Caco-2 (cell line): Measurements from ENCODE around the gene REEP6. TPM values are rescaled to one million over a fixed set of nuclear protein-coding genes. Genes with fewer than 3 reads are reported as not detected.

Source experiments
- BruUV-seq: library from RNA; stranded (reverse); fragments of 400-500 nt; replicated peaks from 2 replicates; lab custom pipeline; 2021; lab: Mats Ljungman, UMichigan
- CTCF ChIA-PET: fragments of 300-600 bp; sonication (Branson Sonifier 250); formaldehyde crosslinking; loops from one replicate; lab custom pipeline; 2022; ENCODE audit warnings: antibody characterized with exemption; lab: Charles Lee
- POLR2A ChIA-PET: fragments of 300-600 bp; sonication (Branson Sonifier 250); formaldehyde crosslinking; loops from one replicate; lab custom pipeline; 2022; ENCODE audit warnings: antibody characterized with exemption; lab: Charles Lee
- DNase-seq, 2 experiments: peaks; one replicate each; pipeline versions ENCODE4 v3.0.0 to v3.0.0-alpha.2; 2020 to 2022
- H3K27me3 ChIP-seq: replicated peaks from 2 replicates; pipeline ENCODE4 v1.6.0; 2011; ENCODE audit warnings: low read length; ENCODE audit not compliant: control insufficient read depth, insufficient read depth
- H3K36me3 ChIP-seq: 2 replicates; pipeline ENCODE4 v1.5.1; 2011; ENCODE audit warnings: low read length; ENCODE audit not compliant: control insufficient read depth, insufficient read depth
- H3K4me1 ChIP-seq: fragments of 250-450 bp; sonication (Bioruptor Pico); 2 replicates; pipeline ENCODE4 v1.5.1; 2020; ENCODE audit warnings: mild to moderate bottlenecking
- H3K4me3 ChIP-seq: 2 replicates; pipeline ENCODE4 v1.5.1; 2011; ENCODE audit warnings: low read depth, mild to moderate bottlenecking, control low read depth, low read length
- H3K9me3 ChIP-seq: fragments of 250-450 bp; sonication (Bioruptor Pico); 2 replicates; pipeline ENCODE4 v1.5.1; 2020; ENCODE audit warnings: mild to moderate bottlenecking, moderate library complexity
- H3K27ac Mint-ChIP-seq: one replicate; pipeline ENCODE4 v1.8.0; 2022; ENCODE audit warnings: mixed read lengths; ENCODE audit not compliant: unreplicated experiment
- H3K27me3 Mint-ChIP-seq: one replicate; pipeline ENCODE4 v1.8.0; 2022; ENCODE audit warnings: mixed read lengths; ENCODE audit not compliant: insufficient read depth, unreplicated experiment
- H3K36me3 Mint-ChIP-seq: one replicate; pipeline ENCODE4 v1.8.0; 2022; ENCODE audit warnings: mild to moderate bottlenecking, mixed read lengths; ENCODE audit not compliant: insufficient read depth, unreplicated experiment
- H3K4me1 Mint-ChIP-seq: one replicate; pipeline ENCODE4 v1.8.0; 2022; ENCODE audit warnings: low read depth, mixed read lengths; ENCODE audit not compliant: unreplicated experiment
- H3K4me3 Mint-ChIP-seq: one replicate; pipeline ENCODE4 v1.8.0; 2022; ENCODE audit warnings: mild to moderate bottlenecking, moderate library complexity, mixed read lengths; ENCODE audit not compliant: unreplicated experiment
- H3K9me3 Mint-ChIP-seq: one replicate; pipeline ENCODE4 v1.8.0; 2022; ENCODE audit warnings: mixed read lengths; ENCODE audit not compliant: unreplicated experiment
- CTCF ChIP-seq, 2 experiments: fragments of 200-600 bp in 1 of 2; IDR thresholded peaks; 1 replicate in 1 of 2; 2 replicates in 1 of 2; pipeline versions ENCODE4 v1.5.1 to v1.8.0; 2011 to 2022; ENCODE audit warnings: antibody characterized with exemption in 1 of 2, control low read depth in 1 of 2, inconsistent platforms in 1 of 2, low read depth in 1 of 2, low read length in 1 of 2, mild to moderate bottlenecking in 1 of 2, moderate library complexity in 1 of 2; ENCODE audit not compliant: insufficient read depth in 1 of 2, severe bottlenecking in 1 of 2, unreplicated experiment in 1 of 2
- intact Hi-C: fragments of 100-400 bp; cut with micrococcal nuclease; formaldehyde crosslinking; loops from one replicate; pipeline ENCODE4 v1.10.0; 2022; ENCODE audit not compliant: unreplicated experiment
- total RNA-seq: library from RNA; stranded (reverse); gene quantifications from 2 replicates; pipeline ENCODE4 v1.2.3, GENCODE V29; 2022

The REEP6 gene
- total RNA-seq, 1 experiment from 2014 or later: 50.2 TPM

GRCh38 chr19:1522838-1523237 lies 31.9 kb downstream of the REEP6 start:
- ChIA-PET POLR2A (no interaction called here), CTCF (no interaction called here)
- H3K4me3 Mint-ChIP-seq: no peak overlapping the region
- H3K4me1 Mint-ChIP-seq: no peaks in the 10 kb centered on the region
- no peaks in the 10 kb centered on the region for H3K36me3 ChIP-seq
- no peaks in the 10 kb centered on the region for H3K9me3 ChIP-seq
- H3K4me1 ChIP-seq: no peaks in the 10 kb centered on the region
- TF ChIP-seq CTCF (IDR thresholded peaks at IDR 0.05; ENCODE audit: insufficient read depth in 1 of 2, low read depth in 1 of 2, low read length in 1 of 2, severe bottlenecking in 1 of 2, unreplicated experiment in 1 of 2): no peak
- H3K9me3 Mint-ChIP-seq: no peaks in the 10 kb centered on the region
- intact Hi-C loops: no loop called here
- H3K27me3 ChIP-seq: peaks cover 3% of the 10 kb centered on the region
- no peak overlapping the region for H3K27ac Mint-ChIP-seq
- H3K27me3 Mint-ChIP-seq: peaks cover 14% of the 10 kb centered on the region
- H3K36me3 Mint-ChIP-seq: peaks cover 6% of the 10 kb centered on the region
- BruUV-seq: no TSS peak
- no peak for DNase-seq
- H3K4me3 ChIP-seq: no peak overlapping the region

DNA sequence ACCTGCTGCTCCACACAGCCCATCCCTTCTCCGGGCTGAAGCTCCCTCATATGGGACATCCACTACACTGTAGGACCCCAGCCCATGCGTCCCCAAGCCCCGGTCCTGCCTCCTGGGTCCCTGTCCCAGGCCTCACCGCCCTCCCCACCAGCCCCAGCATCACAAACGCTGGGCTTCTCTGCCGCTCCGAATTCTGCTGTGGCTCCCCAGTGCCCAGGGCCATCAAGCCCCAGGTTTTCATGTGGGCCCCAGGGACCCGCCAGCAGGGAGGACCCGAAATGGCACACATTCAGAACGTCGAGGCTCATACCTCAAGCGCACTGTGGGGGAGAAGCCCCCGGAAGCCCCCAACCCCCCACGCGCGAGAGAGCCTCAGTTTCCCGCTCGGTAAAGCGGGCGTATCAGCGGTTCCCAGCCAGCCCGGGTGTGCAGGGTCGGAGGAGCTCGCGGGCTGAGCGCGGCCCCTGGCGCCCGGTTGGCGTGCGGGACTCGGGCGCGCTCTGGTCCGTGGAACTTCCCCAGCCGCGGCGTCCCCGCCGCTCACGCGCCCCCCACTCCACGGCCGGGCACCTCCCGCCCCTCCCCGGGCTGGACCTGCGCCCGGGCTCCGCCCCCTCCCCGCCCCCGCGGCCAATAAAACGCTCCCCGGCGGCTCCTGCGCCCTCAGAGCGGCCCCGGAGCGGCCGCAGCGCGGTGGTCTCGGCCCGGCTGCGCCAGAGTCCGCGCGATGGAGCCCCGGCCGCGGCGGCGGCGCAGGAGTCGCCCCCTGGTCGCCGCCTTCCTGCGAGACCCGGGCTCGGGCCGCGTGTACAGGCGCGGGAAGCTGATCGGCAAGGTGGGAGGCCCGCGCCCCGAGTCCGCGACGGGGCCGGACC lies 32.7 kb downstream of the REEP6 start, which contains the start of gene PLK5:
PLK5 (plus strand) TSS at position 666 of the 875 bp plus-strand sequence. CDS start 2,920 bp downstream, outside the sequence.
- Histone ChIP-seq H3K9me3 (no peaks in the 10 kb centered on the region), H3K4me1 (no peaks in the 10 kb centered on the region), H3K4me3 (no peak within 1 kb of the TSS), H3K27me3 (peaks cover 3% of the 10 kb centered on the region), H3K36me3 (no peaks in the 10 kb centered on the region)
- CTCF ChIA-PET: no interaction called here
- H3K27me3 Mint-ChIP-seq: peaks cover 14% of the 10 kb centered on the region
- H3K9me3 Mint-ChIP-seq: no peaks in the 10 kb centered on the region
- H3K36me3 Mint-ChIP-seq: peaks cover 6% of the 10 kb centered on the region
- no peak within 1 kb of the TSS for H3K4me3 Mint-ChIP-seq
- intact Hi-C loops: no loop called here
- H3K27ac Mint-ChIP-seq: no peak within 1 kb of the TSS
- no TSS peak for BruUV-seq
- POLR2A ChIA-PET: no interaction called here
- TF ChIP-seq CTCF (IDR thresholded peaks at IDR 0.05; ENCODE audit: insufficient read depth in 1 of 2, low read depth in 1 of 2, low read length in 1 of 2, severe bottlenecking in 1 of 2, unreplicated experiment in 1 of 2): no peak
- no peak for DNase-seq
- no peaks in the 10 kb centered on the region for H3K4me1 Mint-ChIP-seq

DNA sequence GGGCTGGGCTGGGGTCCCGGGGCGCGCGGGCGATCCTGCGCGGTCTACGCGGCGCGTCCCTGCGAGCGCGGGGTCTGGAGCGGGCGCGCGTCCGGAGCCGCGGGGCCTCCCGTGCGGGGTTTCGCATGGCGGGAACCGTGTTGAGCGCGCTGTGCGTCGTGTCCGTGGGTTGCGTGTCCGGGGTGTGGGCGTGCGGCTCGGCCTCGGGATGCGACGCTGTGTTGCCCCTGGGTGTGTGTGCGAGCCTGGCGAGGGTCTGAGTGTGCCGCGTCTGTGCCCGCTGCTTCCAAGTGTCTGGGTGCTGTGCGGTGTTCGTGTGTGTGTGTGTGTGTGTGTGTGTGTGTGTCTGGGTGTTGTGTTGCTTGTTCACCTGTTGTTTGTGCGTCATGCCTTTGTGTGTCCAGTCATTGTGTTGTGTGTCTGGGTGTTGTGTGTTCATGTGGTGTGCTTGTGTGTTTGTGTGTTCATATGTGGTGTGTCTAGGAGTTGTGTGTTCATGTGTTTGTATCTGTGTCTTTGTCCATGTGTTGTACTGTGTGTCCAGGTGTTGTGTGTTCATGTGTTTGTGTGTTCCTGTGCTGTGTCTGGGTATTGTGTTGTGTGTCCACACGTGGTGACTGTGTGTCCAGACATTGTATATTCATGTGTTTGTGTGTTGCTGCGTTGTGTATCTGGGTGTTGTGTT lies 33.4 kb downstream of the REEP6 start:
- no peak for TF ChIP-seq CTCF (IDR thresholded peaks at IDR 0.05; ENCODE audit: insufficient read depth in 1 of 2, low read depth in 1 of 2, low read length in 1 of 2, severe bottlenecking in 1 of 2, unreplicated experiment in 1 of 2)

More for the DNA sequence above, 33.4 kb downstream of the REEP6 start:
- Mint-ChIP-seq H3K4me1 (no peaks in the 10 kb centered on the region), H3K27ac (no peak overlapping the region), H3K36me3 (peaks cover 6% of the 10 kb centered on the region), H3K9me3 (no peaks in the 10 kb centered on the region), H3K27me3 (peaks cover 14% of the 10 kb centered on the region), H3K4me3 (no peak overlapping the region)
- CTCF ChIA-PET: no interaction called here
- Histone ChIP-seq H3K27me3 (peaks cover 3% of the 10 kb centered on the region), H3K9me3 (no peaks in the 10 kb centered on the region), H3K4me3 (no peak overlapping the region), H3K36me3 (no peaks in the 10 kb centered on the region), H3K4me1 (no peaks in the 10 kb centered on the region)
- intact Hi-C loops: no loop called here
- BruUV-seq: no TSS peak
- POLR2A ChIA-PET: no interaction called here
- DNase-seq: no peak
